A549 (cell line): ENCODE measurements around the gene TNIP2.
"Not testable (repeated sequence)": the region's sequence is repeated elsewhere in the genome, so short reads cannot be mapped to it uniquely, and the experiment has no call there.

Source experiments
- POLR2A ChIP-seq: IDR thresholded peaks from 2 replicates; pipeline ENCODE4 v1.6.1; 2012; ENCODE audit warnings: mild to moderate bottlenecking, low read length
- RAD21 ChIP-seq, 2 experiments: fragments of >200 bp in 1 of 2; sonication (Bioruptor Twin) in 1 of 2; formaldehyde crosslinking in 1 of 2; IDR thresholded peaks in 1 of 2; conservative IDR thresholded peaks in 1 of 2; 2 replicates in 1 of 2; 3 replicates in 1 of 2; pipeline ENCODE4 v1.6.1; 2012 to 2018; ENCODE audit warnings: inconsistent platforms in 1 of 2

GRCh38 chr4:2762486-2763370, 6.6 kb upstream of the TNIP2 start:
- TF ChIP-seq POLR2A; RAD21 (conservative IDR thresholded peaks at IDR 0.05 in 1 of 2, IDR thresholded peaks at IDR 0.05 in 1 of 2): not testable (repeated sequence)
